ENCODE data around the gene TRAF1. TPM values are rescaled to one million over a fixed set of nuclear protein-coding genes. Genes with fewer than 3 reads are reported as not detected.

The TRAF1 gene
- total and polyA plus RNA-seq, 10 of the 15 experiments (the other 5 are each of a cell fraction or from before 2014, with no cell fraction given): 13.8 to 163 (median 128) TPM

DNA sequence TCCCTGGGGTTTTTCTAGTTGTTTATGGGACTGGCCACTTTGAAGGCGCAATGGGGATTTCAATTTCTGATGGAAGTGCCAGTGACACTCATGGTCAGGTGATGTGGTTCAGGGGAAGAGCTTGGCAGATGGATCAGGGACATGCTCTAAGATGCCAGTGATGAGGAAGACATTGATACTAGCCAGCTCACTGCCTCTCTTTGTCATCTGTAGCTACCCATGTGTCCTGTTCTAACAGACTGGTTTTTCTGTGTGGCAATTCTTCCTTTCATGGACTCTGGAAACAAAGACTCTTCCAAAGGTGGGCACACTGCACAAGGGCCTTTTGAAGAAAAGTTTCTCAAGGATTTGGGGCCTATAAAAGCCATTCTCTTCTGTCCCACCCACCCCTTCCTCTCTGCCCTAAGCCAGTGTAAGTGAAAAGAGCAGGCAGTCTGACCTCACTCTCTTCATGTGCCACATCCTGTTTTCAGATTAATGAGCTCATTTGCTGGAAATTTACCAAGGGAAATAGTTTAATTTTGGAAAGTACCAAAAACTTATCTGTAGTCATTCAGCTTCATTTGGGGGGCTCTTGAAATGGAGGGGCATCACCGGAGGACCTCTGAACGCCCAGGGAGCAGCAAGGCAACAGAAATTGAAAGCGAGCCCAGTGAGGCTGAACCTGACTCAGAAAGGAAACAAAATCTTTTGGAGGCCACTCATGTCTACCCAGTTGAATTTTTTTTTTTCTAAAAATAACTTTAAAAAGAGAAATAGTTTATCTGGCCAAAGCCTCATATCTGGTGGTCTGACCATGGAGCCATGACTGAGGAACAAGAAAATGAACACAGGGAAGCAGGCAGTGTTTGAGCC, 4.9 kb upstream of the TRAF1 start (continued):
- TF ChIP-seq IKZF1 (conservative IDR thresholded peaks at IDR 0.05) (peak; percentile 89), FOS (IDR thresholded peaks at IDR 0.05; ENCODE audit: borderline replicate concordance, extremely low read depth, insufficient read length) (no peak), GABPA (IDR thresholded peaks at IDR 0.05; ENCODE audit: low read depth) (no peak), NBN (IDR thresholded peaks at IDR 0.05) (peak; percentile 74; the same call in 1 of the 2 replicates), RELA (IDR thresholded peaks at IDR 0.05; ENCODE audit: borderline replicate concordance, partially characterized antibody) (peak; percentile 89), BRCA1 (IDR thresholded peaks at IDR 0.05; ENCODE audit: low read depth, low read length) (no peak), SIX5 (IDR thresholded peaks at IDR 0.05; ENCODE audit: low read depth, low read length, severe bottlenecking) (no peak), POLR2A (IDR thresholded peaks at IDR 0.05; ENCODE audit: low read depth, low read length) (peak; percentile 58; the same call in 1 of the 2 replicates), IKZF2 (IDR thresholded peaks at IDR 0.05) (peak; percentile 89), NFXL1 (IDR thresholded peaks at IDR 0.05; ENCODE audit: borderline replicate concordance) (no peak), BMI1 (IDR thresholded peaks at IDR 0.05; ENCODE audit: borderline replicate concordance) (peak; percentile 67), SIN3A (IDR thresholded peaks at IDR 0.05; ENCODE audit: low read depth, low read length) (no peak), KLF5 (IDR thresholded peaks at IDR 0.05; ENCODE audit: partially characterized antibody) (no peak), JUNB (IDR thresholded peaks at IDR 0.05) (peak; percentile 95), ZSCAN29 (IDR thresholded peaks at IDR 0.05) (no peak), RFX5 (IDR thresholded peaks at IDR 0.05; ENCODE audit: low read depth, low read length) (peak; percentile 57), WRNIP1 (IDR thresholded peaks at IDR 0.05; ENCODE audit: borderline replicate concordance, low read depth, low read length) (0 out of 2 replicates have a peak, but pooled peaks have one; percentile 91), MYB (IDR thresholded peaks at IDR 0.05; ENCODE audit: borderline replicate concordance, low read depth, low read length) (no peak), ZNF622 (IDR thresholded peaks at IDR 0.05) (no peak)
- TF ChIP-seq, protein P1, sequence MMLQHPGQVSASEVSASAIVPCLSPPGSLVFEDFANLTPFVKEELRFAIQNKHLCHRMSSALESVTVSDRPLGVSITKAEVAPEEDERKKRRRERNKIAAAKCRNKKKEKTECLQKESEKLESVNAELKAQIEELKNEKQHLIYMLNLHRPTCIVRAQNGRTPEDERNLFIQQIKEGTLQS (IDR thresholded peaks at IDR 0.05; ENCODE audit: borderline replicate concordance, extremely low read depth, low read depth, low read length): no peak
- TF ChIP-seq, protein P2, sequence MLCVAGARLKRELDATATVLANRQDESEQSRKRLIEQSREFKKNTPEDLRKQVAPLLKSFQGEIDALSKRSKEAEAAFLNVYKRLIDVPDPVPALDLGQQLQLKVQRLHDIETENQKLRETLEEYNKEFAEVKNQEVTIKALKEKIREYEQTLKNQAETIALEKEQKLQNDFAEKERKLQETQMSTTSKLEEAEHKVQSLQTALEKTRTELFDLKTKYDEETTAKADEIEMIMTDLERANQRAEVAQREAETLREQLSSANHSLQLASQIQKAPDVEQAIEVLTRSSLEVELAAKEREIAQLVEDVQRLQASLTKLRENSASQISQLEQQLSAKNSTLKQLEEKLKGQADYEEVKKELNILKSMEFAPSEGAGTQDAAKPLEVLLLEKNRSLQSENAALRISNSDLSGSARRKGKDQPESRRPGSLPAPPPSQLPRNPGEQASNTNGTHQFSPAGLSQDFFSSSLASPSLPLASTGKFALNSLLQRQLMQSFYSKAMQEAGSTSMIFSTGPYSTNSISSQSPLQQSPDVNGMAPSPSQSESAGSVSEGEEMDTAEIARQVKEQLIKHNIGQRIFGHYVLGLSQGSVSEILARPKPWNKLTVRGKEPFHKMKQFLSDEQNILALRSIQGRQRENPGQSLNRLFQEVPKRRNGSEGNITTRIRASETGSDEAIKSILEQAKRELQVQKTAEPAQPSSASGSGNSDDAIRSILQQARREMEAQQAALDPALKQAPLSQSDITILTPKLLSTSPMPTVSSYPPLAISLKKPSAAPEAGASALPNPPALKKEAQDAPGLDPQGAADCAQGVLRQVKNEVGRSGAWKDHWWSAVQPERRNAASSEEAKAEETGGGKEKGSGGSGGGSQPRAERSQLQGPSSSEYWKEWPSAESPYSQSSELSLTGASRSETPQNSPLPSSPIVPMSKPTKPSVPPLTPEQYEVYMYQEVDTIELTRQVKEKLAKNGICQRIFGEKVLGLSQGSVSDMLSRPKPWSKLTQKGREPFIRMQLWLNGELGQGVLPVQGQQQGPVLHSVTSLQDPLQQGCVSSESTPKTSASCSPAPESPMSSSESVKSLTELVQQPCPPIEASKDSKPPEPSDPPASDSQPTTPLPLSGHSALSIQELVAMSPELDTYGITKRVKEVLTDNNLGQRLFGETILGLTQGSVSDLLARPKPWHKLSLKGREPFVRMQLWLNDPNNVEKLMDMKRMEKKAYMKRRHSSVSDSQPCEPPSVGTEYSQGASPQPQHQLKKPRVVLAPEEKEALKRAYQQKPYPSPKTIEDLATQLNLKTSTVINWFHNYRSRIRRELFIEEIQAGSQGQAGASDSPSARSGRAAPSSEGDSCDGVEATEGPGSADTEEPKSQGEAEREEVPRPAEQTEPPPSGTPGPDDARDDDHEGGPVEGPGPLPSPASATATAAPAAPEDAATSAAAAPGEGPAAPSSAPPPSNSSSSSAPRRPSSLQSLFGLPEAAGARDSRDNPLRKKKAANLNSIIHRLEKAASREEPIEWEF (IDR thresholded peaks at IDR 0.05; ENCODE audit: insufficient replicate concordance, low read depth, low read length): peak; percentile 62
